ENCODE results near the gene FER.

- TF ChIP-seq CTCF (IDR thresholded peaks at IDR 0.05 in 8 of 11, conservative IDR thresholded peaks at IDR 0.05 in 3 of 11) = no peak
- no peak for TF ChIP-seq POLR2A (IDR thresholded peaks at IDR 0.05)
- no peak for TF ChIP-seq POLR2AphosphoS5 (IDR thresholded peaks at IDR 0.05)
Measured at GRCh38 chr5:109215040-109215439, 467.3 kb downstream of the FER start.
